GM23338 (cell line): ENCODE measurements around the gene VARS2.
A peak's percentile ranks its signal among the peaks of the same experiment; 100 is the strongest.

Source experiments
- CREB1 ChIP-seq: fragments of 250-450 bp; sonication (Bioruptor Pico); IDR thresholded peaks from 2 replicates; pipeline ENCODE4 v1.5.0; 2020; ENCODE audit warnings: low read depth, mild to moderate bottlenecking, moderate library complexity
- CTCF ChIP-seq, 2 experiments: fragments of 200-600 bp in 1 of 2; sonication (generic) in 1 of 2; conservative IDR thresholded peaks; 2 replicates each; pipeline versions ENCODE4 v1.5.1 to v1.6.1; 2016 to 2017; ENCODE audit warnings: antibody characterized with exemption in 2 of 2, low read depth in 2 of 2, mild to moderate bottlenecking in 2 of 2, moderate library complexity in 1 of 2
- EZH2 ChIP-seq: fragments of 200-600 bp; sonication (generic); IDR thresholded peaks from one replicate; pipeline ENCODE4 v1.8.0; 2017; ENCODE audit warnings: antibody characterized with exemption, mild to moderate bottlenecking, low read depth; ENCODE audit not compliant: unreplicated experiment
- EZH2phosphoT487 ChIP-seq: fragments of 200-600 bp; sonication (generic); IDR thresholded peaks from one replicate; pipeline ENCODE4 v1.8.1; 2018; ENCODE audit warnings: antibody characterized with exemption; ENCODE audit not compliant: unreplicated experiment
- JUNB ChIP-seq: IDR thresholded peaks from one replicate; pipeline ENCODE4 v1.6.1; 2016; ENCODE audit warnings: antibody characterized with exemption; ENCODE audit not compliant: unreplicated experiment
- NANOG ChIP-seq: IDR thresholded peaks from 2 replicates; pipeline ENCODE4 v1.6.1; 2016; ENCODE audit warnings: antibody characterized with exemption, borderline replicate concordance
- POLR2AphosphoS5 ChIP-seq: IDR thresholded peaks from 2 replicates; pipeline ENCODE4 v1.6.1; 2016; ENCODE audit warnings: antibody characterized with exemption, low read depth
- REST ChIP-seq: IDR thresholded peaks from one replicate; pipeline ENCODE4 v1.6.1; 2018; ENCODE audit warnings: antibody characterized with exemption; ENCODE audit not compliant: unreplicated experiment
- ZNF114 ChIP-seq: fragments of 250-450 bp; sonication (Bioruptor Pico); IDR thresholded peaks from 2 replicates; pipeline ENCODE4 v1.5.0; 2020; ENCODE audit warnings: mild to moderate bottlenecking, moderate library complexity
- ZNF331 ChIP-seq: fragments of 250-450 bp; sonication (Bioruptor Pico); IDR thresholded peaks from 2 replicates; pipeline ENCODE4 v1.5.0; 2020; ENCODE audit warnings: low read depth, mild to moderate bottlenecking, moderate library complexity

- TF ChIP-seq CTCF (conservative IDR thresholded peaks at IDR 0.05; ENCODE audit: low read depth in 2 of 2), result no peak
- TF ChIP-seq POLR2AphosphoS5, result peak; percentile 23; the same call in 1 of the 2 replicates
- TF ChIP-seq ZNF114 (CRISPR knock-in tag), result no peak
- TF ChIP-seq EZH2, result no peak
- no peak for TF ChIP-seq REST
- TF ChIP-seq JUNB, result no peak
- TF ChIP-seq CREB1, result no peak
- TF ChIP-seq ZNF331 (CRISPR knock-in tag), result no peak
- no peak for TF ChIP-seq EZH2phosphoT487
- no peak for TF ChIP-seq NANOG
Measured at GRCh38 chr6:30884521-30885480, 29.2 kb upstream of the VARS2 start.
